Sigmoid colon (tissue), 4 donors: ENCODE data around the gene AGL.

Source experiments
- EP300 ChIP-seq, 4 donors: sonication (generic); formaldehyde crosslinking; IDR thresholded peaks; one replicate each; pipeline ENCODE4 v1.6.1; 2017; ENCODE audit warnings: antibody characterized with exemption in 4 of 4
- POLR2A ChIP-seq, 2 donors: fragments of 450-650 bp; IDR thresholded peaks; one replicate each; pipeline ENCODE4 v1.6.1; 2016; ENCODE audit warnings: antibody characterized with exemption in 2 of 2, mild to moderate bottlenecking in 2 of 2, moderate library complexity in 2 of 2
- POLR2AphosphoS5 ChIP-seq, 4 donors: sonication (generic); formaldehyde crosslinking; IDR thresholded peaks; one replicate each; pipeline ENCODE4 v1.6.1; 2017; ENCODE audit warnings: antibody characterized with exemption in 4 of 4
- TF ChIP-seq, protein P1 (sequence below), 4 experiments: fragments of 450-650 bp in 3 of 4; fragments of 200-600 bp in 1 of 4; IDR thresholded peaks; one replicate each; pipeline ENCODE4 v1.5.1; 2016 to 2019; ENCODE audit warnings: antibody characterized with exemption in 4 of 4, mild to moderate bottlenecking in 3 of 4, moderate library complexity in 2 of 4

GRCh38 chr1:99858286-99858685 lies 8.1 kb downstream of the AGL start:
- TF ChIP-seq POLR2A (IDR thresholded peaks at IDR 0.05) (no peak), POLR2AphosphoS5 (IDR thresholded peaks at IDR 0.05) (no peak), EP300 (IDR thresholded peaks at IDR 0.05) (no peak)
- TF ChIP-seq, protein P1, sequence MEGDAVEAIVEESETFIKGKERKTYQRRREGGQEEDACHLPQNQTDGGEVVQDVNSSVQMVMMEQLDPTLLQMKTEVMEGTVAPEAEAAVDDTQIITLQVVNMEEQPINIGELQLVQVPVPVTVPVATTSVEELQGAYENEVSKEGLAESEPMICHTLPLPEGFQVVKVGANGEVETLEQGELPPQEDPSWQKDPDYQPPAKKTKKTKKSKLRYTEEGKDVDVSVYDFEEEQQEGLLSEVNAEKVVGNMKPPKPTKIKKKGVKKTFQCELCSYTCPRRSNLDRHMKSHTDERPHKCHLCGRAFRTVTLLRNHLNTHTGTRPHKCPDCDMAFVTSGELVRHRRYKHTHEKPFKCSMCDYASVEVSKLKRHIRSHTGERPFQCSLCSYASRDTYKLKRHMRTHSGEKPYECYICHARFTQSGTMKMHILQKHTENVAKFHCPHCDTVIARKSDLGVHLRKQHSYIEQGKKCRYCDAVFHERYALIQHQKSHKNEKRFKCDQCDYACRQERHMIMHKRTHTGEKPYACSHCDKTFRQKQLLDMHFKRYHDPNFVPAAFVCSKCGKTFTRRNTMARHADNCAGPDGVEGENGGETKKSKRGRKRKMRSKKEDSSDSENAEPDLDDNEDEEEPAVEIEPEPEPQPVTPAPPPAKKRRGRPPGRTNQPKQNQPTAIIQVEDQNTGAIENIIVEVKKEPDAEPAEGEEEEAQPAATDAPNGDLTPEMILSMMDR (IDR thresholded peaks at IDR 0.05) = no peak
